Stimulated activated CD8-positive, alpha-beta memory T cell treated with anti-CD3 and anti-CD28 coated beads, Interleukin-2, amount 100 ng/mL, for 1 hour (primary cell): ENCODE data around the gene MEIOC.
"Not testable (repeated sequence)": the region's sequence is repeated elsewhere in the genome, so short reads cannot be mapped to it uniquely, and the experiment has no call there.

Source experiments
- DNase-seq, 2 donors: peaks; one replicate each; pipeline ENCODE4 v3.0.0-alpha.2; 2020; ENCODE audit warnings: low read depth in 2 of 2

Gene MEIOC

GRCh38 chr17:44647736-44648135 lies 8.5 kb upstream of the MEIOC start:
- no peak for DNase-seq

GRCh38 chr17:44648963-44649362 lies 7.3 kb upstream of the MEIOC start:
- DNase-seq, result no peak

- DNase-seq, result no peak
Observed at GRCh38 chr17:44651228-44651627, 5.0 kb upstream of the MEIOC start.

DNA sequence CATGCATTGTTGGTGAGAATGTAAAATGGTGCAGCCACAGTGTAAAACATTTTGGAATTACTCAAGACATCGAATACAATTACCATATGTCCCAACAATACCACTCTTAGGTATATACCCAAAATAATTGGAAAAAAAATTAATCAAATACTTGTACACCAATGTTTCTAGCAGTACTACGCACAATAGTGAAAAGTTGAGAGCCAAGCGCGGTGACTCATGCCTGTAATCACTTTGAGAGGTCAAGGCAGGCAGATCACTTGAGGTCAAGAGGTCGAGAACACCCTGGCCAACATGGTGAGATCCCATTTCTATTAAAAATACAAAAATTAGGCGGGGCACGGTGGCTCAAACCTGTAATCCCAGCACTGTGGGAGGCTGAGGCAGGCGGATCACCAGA lies 3.5 kb upstream of the MEIOC start:
- no peak for DNase-seq

GRCh38 chr17:44653384-44653783 lies 2.9 kb upstream of the MEIOC start:
- no peak for DNase-seq

- DNase-seq, result no peak
Observed at GRCh38 chr17:44653954-44654353, 2.3 kb upstream of the MEIOC start.

DNA sequence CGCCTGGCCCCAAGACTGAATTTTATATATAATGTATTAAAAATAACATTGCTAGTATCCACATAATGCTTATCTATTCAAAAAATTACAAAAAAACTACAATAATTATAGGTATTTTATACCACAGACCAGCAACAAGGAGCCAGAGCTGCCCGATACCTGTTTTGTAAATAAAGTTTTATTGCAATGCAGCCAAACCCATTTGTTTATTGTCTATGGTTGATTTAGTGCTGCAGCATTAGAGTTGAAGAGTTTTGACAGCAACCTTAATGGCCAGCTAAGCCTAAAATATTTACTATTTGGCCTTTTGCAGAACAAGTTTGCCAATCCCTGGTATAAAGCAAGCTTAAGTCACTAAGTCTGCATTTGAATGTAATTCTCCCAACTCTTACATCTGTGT lies 5.6 kb downstream of the MEIOC start:
- no peak for DNase-seq

DNA sequence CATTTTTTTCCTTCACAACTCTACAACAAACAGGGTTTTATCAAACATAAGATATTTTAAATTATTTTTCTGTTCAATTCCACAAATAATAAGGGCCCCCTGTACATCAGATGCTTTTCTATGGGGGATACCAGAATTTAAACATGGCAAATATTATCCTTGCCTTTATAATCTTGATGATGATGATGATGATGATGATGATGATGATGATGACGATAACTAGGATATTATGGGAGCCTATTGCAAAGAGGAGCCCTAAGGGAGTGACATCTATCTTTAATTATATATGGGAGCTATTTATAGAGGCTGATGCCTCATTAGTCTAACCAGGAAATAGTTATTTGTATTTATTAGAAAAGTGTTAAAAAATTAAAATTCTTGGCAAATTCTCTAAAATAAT lies 6.8 kb downstream of the MEIOC start:
- DNase-seq, result no peak

GRCh38 chr17:44664867-44665266 lies 8.6 kb downstream of the MEIOC start:
- no peak for DNase-seq

DNA sequence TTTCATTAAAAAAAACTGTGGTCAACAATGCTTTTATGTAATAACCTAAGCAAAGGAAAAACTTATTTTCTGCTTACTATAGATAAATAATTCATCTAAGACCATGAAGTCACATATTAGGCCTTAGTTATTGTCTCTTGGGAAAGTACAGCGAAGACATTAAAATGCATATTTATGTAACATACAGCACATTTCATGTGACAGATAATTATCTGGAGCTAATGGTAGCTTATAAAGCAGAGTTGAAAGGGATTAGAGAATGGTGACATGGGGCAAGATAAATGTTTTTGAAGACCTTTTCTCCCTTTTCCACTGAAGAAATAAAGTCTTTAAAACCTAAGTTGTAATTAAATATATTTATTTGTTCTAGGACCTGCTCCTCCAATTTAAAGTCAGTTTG lies 9.7 kb downstream of the MEIOC start:
- DNase-seq, result no peak

DNA sequence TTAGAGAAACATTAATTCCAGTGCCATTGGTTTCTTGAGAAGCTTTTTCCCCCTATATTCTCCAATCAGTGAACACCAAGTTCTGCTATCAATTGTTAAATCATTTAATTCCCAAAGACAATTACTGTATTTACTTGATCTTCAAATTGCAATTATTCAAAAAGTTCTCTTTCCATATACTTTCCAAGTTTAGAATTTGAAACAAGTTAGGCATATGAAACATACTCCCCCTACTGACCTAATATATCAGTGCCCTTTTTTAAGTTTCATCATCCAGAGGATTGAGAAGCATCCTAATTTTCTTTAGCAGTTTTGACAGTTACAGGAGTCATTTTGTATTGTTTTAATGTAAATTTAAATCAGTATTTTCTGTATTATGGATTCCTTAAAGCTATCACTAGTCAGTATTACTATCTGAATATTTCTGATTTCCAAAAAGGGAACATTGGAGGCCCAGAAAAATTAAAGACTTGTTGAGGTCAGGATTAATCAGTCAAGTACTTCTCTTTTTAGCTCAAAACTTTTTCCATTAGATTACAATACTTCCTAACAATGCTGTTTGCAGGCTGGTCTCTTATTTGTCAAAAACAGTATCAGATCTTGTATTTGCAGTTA lies 16.3 kb downstream of the MEIOC start:
- no peak for DNase-seq

DNA sequence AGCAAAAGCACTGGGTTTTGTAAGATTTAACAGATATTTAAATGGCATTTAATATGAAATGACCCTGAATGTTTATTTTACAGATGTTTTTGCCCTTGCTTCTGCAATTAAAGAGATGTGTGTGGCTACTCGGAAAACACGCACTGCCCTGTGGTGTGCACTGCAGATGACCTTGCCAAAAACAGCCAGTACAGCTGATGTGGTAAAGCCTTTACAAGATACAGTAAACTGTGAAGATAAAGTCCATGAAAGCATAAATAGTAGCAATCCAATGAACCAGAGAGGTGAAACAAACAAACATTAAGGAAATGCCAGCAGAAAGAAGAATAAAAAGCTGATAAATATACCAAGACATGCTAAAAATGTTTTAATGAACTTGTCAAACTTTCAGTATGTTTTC lies 17.6 kb downstream of the MEIOC start:
- no peak for DNase-seq

GRCh38 chr17:44677136-44677535 lies 20.9 kb downstream of the MEIOC start:
- no peak for DNase-seq

GRCh38 chr17:44683303-44683702 lies 27.0 kb downstream of the MEIOC start:
- not testable (repeated sequence) for DNase-seq

GRCh38 chr17:44687756-44688155 lies 31.5 kb downstream of the MEIOC start:
- DNase-seq, result no peak

GRCh38 chr17:44688200-44688599 lies 31.9 kb downstream of the MEIOC start:
- DNase-seq, result no peak

- DNase-seq, result no peak
Observed at GRCh38 chr17:44688675-44689476, 32.6 kb downstream of the MEIOC start.

DNA sequence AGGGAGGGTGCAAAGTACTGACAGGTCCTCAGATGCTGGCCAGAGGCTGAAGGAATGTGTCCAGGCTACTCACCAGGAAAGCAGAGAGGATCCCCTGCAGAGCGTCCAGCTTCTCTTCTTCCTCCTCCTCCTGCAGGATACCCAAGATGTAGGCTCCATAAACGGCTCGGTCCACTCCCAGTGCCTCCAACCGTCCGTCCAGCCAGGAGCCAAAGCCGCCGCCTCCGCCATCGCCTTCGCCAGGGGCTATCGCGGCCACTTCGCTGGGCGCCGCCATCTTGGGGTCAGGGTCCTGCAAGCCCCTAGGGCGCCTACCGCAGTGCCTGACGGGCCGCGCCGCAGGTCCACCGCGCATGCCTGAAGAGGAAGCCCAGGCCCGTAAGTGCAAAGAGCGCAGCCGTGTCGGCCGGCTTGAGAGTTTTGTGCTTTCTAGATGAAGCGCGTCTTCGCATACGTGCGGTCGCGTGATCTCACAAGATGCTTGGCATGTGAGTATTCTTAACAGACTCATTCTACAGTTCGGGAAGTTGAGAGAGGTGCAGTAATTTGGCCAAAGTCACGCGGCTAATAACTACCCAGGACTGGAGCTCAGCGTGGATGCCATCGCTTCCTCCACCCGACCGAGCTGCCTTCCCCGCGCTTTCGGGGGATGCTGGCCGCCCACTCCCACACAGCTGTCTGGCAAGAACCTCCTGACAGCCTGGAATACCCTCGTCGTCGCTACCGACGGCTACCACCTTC lies 33.4 kb downstream of the MEIOC start, which contains the start of gene CCDC43:
Gene CCDC43 (minus strand): TSS at position 300 of the 741 bp plus-strand sequence. CDS start 23 bp downstream, at position 277.
- DNase-seq, result peak; percentile 85

DNA sequence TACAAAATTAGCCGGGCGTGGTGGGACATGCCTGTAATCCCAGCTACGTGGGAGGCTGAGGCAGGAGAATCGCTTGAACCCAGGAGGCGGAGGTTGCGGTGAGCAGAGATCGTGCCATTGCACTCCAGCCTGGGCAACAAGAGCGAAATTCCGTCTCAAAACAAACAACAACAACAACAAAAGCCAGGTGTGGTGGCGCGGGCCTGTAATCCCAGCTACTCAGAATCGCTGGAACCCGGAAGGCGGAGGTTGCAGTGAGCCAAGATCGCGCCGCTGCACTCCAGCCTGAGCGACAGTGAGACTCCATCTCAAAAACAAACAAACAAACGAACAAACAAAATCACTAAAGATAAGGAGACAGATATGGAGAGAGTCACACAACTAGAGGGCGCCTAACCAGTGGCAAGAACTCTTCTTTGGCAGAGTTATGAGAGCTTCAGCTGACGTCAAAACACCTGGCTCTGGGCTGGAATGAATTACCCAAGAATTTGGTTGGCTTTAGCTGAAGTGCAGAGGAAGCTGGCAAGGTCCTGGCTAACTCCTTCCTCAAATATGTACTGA lies 34.6 kb downstream of the MEIOC start:
- not testable (repeated sequence) for DNase-seq

GRCh38 chr17:44693609-44694008 lies 37.3 kb downstream of the MEIOC start:
- DNase-seq, result no peak

GRCh38 chr17:44700288-44700687 lies 44.0 kb downstream of the MEIOC start:
- not testable (repeated sequence) for DNase-seq

DNA sequence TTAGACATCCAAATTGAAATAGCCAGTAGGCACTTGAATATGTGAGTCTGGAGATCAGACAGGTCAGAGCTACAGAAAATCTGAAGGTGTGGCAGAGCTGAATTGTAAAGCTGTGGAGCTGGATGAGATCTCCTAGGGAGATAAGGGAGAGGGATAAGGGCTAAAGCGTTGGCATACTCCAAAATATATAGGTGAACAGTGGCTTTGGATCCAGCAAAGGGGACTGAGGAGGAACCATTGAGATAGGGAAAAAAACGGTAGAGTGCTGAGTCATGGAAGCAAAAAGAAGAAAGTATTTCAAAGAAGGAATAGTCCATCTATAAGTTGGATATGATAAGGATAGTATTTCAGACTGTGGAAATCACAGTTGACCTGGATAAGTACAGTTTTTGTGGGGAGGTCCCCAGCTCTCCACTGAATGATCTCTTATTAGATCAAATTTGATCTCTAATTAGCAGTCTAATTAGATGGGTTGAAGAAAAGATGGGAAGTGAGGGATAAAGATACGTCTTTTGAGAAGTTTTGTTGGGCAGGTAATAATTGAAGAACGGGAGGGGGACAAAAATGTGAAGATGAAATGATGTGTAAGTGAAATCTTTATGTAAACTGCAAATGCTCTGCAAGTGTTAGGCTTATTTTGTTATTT lies 51.6 kb downstream of the MEIOC start:
- no peak for DNase-seq
